ENCODE data around the gene FAM181A.

FAM181A gene

GRCh38 chr14:93926873-93927799 is at the start of gene FAM181A:
FAM181A (plus strand) TSS chr14:93927344; CDS start chr14:93928286, 942 bp downstream.
- no peak for DNase-seq

DNA sequence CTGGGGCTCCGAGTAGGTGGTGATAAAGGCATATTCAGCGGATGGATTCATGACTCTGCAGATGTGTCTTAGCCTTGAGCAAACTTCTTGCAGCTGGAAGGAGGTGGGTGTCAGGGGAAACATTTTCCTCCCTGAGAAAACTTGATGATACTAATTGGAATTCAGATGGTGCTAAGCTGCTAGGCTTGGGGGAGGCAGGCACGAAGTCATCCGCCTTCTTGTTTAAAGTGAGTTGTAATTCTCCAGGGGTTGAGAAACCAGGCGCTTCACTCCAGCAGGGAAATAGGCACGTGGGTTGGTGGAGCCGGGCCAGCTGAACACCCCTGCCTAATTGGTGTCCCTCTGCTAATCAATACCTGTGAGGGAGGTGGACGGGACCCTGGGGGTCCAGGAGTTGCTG is 48.9 kb upstream of the FAM181A start:
- DNase-seq = no peak

DNA sequence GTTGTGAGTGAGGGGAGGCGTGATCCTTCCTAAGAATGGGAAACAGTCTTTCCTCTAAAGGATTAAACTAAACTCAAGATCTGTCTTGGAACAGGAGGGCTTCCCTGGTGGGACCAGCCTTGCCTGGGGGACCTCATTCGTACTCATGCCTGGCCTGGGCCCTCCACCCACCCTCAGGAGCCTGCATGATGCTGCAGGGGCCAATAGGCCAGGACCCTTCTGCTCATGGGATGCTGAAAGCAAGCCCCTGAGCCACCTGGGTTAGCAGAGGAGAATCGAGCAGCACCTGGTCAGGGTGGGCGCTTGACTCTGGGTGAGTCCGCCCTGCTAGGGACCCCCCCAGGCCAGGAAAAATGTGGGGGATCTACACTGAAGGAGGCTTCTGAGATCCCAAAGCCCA is 48.3 kb upstream of the FAM181A start:
- DNase-seq = no peak

- DNase-seq = peak in 1 of 3 experiments; percentile 48
These were observed 47.7 kb upstream of the FAM181A start for GRCh38 chr14:93879362-93879983.

GRCh38 chr14:93880021-93880820 is 46.9 kb upstream of the FAM181A start:
- DNase-seq = peak in 2 of 3 experiments; percentile 50 to 69

DNA sequence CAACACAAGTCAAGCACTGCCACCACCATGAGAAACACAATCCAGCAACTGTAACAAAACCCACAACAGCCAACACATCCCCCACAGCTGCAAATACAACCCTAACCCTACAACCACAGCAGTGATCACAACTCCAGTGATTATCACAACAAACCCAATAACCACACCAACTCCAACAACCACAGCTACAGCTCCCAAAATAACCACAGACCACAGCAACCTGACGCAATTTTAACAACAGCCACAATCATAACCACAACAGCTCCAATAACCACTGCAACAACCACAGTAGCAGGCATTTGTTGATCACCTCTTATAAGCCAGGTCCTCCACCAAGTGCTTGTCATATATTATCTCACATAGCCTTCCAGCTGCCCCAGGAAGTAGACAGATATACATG is 42.2 kb upstream of the FAM181A start:
- no peak for DNase-seq

- no peak for DNase-seq
These were observed 38.1 kb upstream of the FAM181A start for GRCh38 chr14:93888995-93889394.

DNA sequence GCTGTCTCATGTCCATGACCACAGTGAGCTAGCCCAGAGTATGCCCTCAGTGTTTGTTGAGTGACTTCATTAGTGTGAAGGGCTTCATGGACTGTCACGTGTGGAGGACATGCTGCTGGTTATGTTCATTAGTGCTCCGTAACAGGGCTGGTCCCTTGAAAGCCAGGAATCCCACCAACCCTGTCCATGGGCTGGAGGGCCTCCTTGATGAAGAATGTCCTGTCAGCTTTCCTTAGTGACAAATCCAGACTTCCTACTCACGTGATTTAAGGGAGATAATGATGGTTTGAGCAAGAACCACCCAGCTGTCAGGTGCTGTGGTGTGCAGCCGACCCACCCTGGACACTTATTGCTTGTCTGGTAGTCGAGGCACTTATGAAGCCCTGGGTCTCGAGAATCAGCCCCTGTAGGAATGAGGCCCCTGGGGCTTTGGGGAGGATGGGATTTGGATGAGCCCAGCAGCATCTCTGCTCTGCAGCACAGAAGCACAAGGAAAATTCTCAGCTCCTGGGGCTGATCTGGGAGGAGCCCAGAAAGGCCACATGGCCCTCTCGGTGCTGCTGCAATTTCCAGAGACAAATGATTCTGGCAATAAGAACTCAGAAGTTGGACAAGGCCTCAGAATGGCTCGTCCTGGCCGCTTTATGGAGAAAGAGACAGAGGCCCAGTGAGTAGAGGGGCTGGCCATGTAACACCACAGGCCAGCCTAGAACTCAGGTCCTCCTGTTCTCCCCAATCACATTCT is 37.2 kb upstream of the FAM181A start:
- DNase-seq = no peak

- peak in 2 of 3 experiments; percentile 44 to 56 for DNase-seq
These were observed 35.2 kb upstream of the FAM181A start for GRCh38 chr14:93891756-93892504.

DNA sequence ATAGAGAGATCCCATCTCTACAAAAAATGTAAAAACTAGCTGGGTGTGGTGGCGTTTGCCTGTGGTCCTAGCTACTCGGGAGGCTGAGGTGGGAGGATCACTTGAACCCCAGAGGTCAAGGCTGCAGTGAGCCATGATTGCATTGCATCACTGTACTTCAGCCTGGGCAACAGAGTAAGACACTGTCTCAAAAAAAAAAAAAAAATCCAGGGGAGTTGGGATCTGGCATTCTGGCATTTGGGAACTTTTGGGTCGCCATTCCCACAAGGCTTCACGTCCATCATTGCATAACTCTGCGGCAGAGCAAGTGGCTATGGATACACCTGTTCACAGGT is 34.7 kb upstream of the FAM181A start:
- DNase-seq = no peak

DNA sequence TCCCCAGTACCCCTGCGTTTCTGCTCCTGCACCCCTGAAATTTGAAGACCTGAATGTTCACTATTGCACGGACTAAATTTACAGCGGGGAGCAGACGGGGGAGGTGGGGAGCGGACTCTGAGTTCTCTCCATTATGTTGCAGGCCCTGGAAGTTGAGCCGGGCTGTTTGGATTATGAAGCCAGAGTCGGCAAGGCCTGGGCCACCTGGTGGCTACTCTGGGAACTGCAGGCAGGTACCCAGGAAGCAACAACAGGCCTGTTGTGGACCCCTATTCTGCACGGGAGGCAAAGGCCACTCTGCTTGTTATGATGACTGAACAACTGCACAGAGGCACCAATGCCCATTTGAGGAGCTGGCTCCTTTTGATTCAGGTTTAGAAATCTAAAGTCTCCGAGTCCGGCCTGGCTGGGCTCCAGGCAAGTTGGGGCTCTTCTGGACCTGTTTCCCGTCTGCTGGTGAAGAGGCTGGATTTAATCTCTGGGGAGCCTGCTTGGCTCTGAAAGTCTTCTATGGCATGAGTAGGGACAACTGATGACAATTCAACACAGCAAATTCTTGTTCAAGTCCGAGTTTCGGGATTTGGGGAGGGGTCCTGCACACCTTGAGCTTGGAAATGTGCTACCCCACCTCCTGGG is 34.1 kb upstream of the FAM181A start:
- peak; percentile 54 to 78 (median 71) for DNase-seq

DNA sequence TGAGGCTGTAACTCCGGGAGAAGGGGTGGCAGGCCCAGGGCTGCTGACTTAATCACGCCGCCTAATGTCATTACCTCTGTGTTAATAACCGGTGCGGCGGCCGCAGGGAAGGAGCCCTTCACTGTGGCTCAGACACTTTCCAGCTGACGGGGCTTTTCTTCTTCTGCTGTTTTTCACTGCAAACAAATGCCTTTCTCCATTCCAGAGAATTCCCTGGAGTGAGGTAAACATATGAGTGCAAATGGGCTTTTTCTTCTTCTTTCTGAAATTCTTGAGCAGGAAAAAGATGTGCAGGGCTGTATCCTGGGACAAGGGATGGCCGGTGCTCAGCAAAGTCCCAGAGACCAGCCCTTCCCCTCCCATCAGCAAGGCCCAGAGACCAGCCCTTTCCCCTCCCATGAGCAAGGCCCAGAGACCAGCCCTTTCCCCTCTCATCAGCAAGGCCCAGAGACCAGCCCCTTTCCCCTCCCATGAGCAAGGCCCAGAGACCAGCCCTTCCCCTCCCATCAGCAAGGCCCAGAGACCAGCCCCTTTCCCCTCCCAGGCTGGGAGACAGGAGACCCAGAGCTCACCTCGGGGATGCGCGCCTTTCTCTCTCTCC is 33.4 kb upstream of the FAM181A start:
- no peak for DNase-seq

DNA sequence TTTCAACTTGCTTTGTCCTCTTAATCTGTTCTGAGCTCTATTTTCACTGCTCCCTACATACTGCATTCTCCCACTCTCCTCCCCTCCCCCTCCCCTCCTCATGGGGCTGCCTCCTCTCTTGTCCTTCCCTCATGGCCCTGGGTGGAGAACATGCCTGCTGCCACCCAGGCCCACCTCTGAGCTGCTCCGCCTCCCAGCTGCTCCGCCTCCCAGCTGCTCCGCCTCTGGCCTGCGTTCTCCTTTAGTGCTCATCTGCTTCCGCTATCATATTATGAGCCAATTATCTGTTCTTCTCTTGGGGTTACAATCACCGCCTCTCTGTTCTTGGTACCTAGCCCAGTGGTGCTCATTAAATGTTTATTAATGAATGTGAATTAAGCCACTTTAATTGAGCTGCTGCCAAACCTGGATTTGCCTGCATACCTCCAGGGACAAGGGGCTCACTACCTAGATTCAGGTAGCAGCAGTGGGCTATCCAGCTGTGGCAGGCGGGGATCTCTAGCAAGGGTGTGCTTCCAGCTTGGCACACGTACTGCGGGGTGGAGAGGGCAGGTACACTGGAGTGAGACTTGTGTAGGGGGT is 32.0 kb upstream of the FAM181A start:
- DNase-seq = no peak

- no peak for DNase-seq
These were observed 29.7 kb upstream of the FAM181A start for GRCh38 chr14:93897476-93897845.

- no peak for DNase-seq
These were observed 29.0 kb upstream of the FAM181A start for GRCh38 chr14:93898081-93898611.

DNA sequence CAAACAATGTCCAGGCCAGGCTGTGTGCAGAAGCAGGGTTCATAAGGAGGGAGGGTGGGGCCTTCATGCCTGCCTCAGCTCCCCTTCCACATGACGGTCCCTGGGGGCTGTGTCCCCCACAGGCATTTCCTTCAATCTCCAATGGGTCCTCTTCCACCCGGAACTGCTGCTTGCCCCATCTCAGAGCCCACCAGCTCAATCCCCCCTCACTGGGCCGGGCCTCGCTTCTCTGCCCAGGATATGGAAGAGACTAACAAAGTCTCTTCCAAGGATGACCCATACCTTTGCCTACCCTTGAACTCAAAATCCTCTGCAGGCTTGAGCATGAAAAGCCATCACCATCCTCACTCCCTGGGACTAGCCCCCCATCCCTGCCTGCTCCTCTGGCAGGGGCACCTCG is 28.4 kb upstream of the FAM181A start:
- no peak for DNase-seq

- DNase-seq = no peak
These were observed 25.3 kb upstream of the FAM181A start for GRCh38 chr14:93901813-93902212.

- no peak for DNase-seq
These were observed 24.4 kb upstream of the FAM181A start for GRCh38 chr14:93902619-93903307.

GRCh38 chr14:93903342-93904184 is 23.6 kb upstream of the FAM181A start:
- peak in 1 of 3 experiments; percentile 14 for DNase-seq
